Vagina (tissue), 2 donors: ENCODE measurements around the gene LPP. TPM values are rescaled to one million over a fixed set of nuclear protein-coding genes. Genes with fewer than 3 reads are reported as not detected.

Source experiments
- DNase-seq, 2 donors: peaks; one replicate each; pipeline ENCODE4 v3.0.0-alpha.2; 2017; ENCODE audit errors: extremely low spot score in 2 of 2
- H3K27ac ChIP-seq: fragments of 200-600 bp; sonication (generic); one replicate; pipeline ENCODE4 v1.5.1; 2019
- H3K27me3 ChIP-seq: fragments of 200-600 bp; sonication (generic); one replicate; pipeline ENCODE4 v1.5.1; 2019
- H3K36me3 ChIP-seq, 2 donors: fragments of 200-600 bp; sonication (generic); one replicate each; pipeline ENCODE4 v1.5.1; 2017 to 2019
- H3K4me1 ChIP-seq: fragments of 200-600 bp; sonication (generic); one replicate; pipeline ENCODE4 v1.5.1; 2019
- H3K4me3 ChIP-seq, 2 donors: fragments of 200-600 bp; sonication (generic); 1 replicate in 1 of 2; 2 replicates in 1 of 2; pipeline ENCODE4 v1.5.1; 2016 to 2019
- H3K9me3 ChIP-seq: fragments of 200-600 bp; sonication (generic); one replicate; pipeline ENCODE4 v1.5.1; 2019
- CTCF ChIP-seq, 3 experiments: fragments of 450-650 bp in 2 of 3; fragments of 200-600 bp in 1 of 3; sonication (generic) in 1 of 3; IDR thresholded peaks; one replicate each; pipeline ENCODE4 v1.5.1; 2017 to 2019; ENCODE audit warnings: antibody characterized with exemption in 3 of 3, mild to moderate bottlenecking in 2 of 3, moderate library complexity in 2 of 3
- POLR2A ChIP-seq, 2 donors: fragments of 450-650 bp; IDR thresholded peaks; one replicate each; pipeline ENCODE4 v1.6.1; 2017; ENCODE audit warnings: antibody characterized with exemption in 2 of 2, mild to moderate bottlenecking in 2 of 2, moderate library complexity in 2 of 2
- POLR2AphosphoS5 ChIP-seq, 2 donors: sonication (generic); formaldehyde crosslinking; IDR thresholded peaks; one replicate each; pipeline ENCODE4 v1.9.0; 2017; ENCODE audit warnings: antibody characterized with exemption in 2 of 2, mild to moderate bottlenecking in 2 of 2, low read depth in 1 of 2; ENCODE audit not compliant: insufficient read depth in 1 of 2
- intact Hi-C: fragments of 100-400 bp; cut with DNase I; formaldehyde crosslinking; loops from one replicate; pipeline ENCODE4 v1.15.1; 2023
- total RNA-seq: library from RNA; depleted of rRNA; stranded (reverse); fragments of >200 nt; gene quantifications from one replicate; pipeline ENCODE4 v1.2.3, GENCODE V29; 2016

The LPP gene
- total RNA-seq, 1 donor from 2014 or later = 248 TPM

GRCh38 chr3:188822411-188822810 is 668.5 kb downstream of the LPP start:
- TF ChIP-seq CTCF (IDR thresholded peaks at IDR 0.05) = no peak
- DNase-seq = no peak
- Histone ChIP-seq H3K27me3 (no peaks in the 10 kb centered on the region), H3K9me3 (no peaks in the 10 kb centered on the region), H3K36me3 (no peaks in the 10 kb centered on the region), H3K4me1 (peaks cover 31% of the 10 kb centered on the region), H3K27ac (no peak overlapping the region), H3K4me3 (no peak overlapping the region)
- intact Hi-C loops = loop anchor here (5.0 kb wide), 1 partner anchor 45 kb away; no protein-coding TSS in a partner anchor

- no peak overlapping the region for H3K27ac ChIP-seq
- no peak for DNase-seq
- TF ChIP-seq CTCF (IDR thresholded peaks at IDR 0.05) = no peak
- TF ChIP-seq POLR2AphosphoS5 (IDR thresholded peaks at IDR 0.05; ENCODE audit: insufficient read depth in 1 of 2, low read depth in 1 of 2) = no peak
- no peak for TF ChIP-seq POLR2A (IDR thresholded peaks at IDR 0.05)
- no peaks in the 10 kb centered on the region for H3K36me3 ChIP-seq
- no peaks in the 10 kb centered on the region for H3K9me3 ChIP-seq
- no peaks in the 10 kb centered on the region for H3K27me3 ChIP-seq
- H3K4me1 ChIP-seq = peaks cover 19% of the 10 kb centered on the region
- intact Hi-C loops = loop anchor here (5.0 kb wide), 1 partner anchor 47 kb away; no protein-coding TSS in a partner anchor
- no peak overlapping the region for H3K4me3 ChIP-seq
These were observed 670.6 kb downstream of the LPP start for GRCh38 chr3:188824566-188824965.

- DNase-seq = no peak
- Histone ChIP-seq H3K27ac (no peak overlapping the region), H3K27me3 (no peaks in the 10 kb centered on the region), H3K36me3 (no peaks in the 10 kb centered on the region), H3K9me3 (no peaks in the 10 kb centered on the region), H3K4me3 (no peak overlapping the region), H3K4me1 (peaks cover 16% of the 10 kb centered on the region)
- no peak for TF ChIP-seq POLR2A (IDR thresholded peaks at IDR 0.05)
- TF ChIP-seq POLR2AphosphoS5 (IDR thresholded peaks at IDR 0.05; ENCODE audit: insufficient read depth in 1 of 2, low read depth in 1 of 2) = no peak
- no peak for TF ChIP-seq CTCF (IDR thresholded peaks at IDR 0.05)
- intact Hi-C loops = no loop called here
These were observed 671.9 kb downstream of the LPP start for GRCh38 chr3:188825901-188826300.

GRCh38 chr3:188826574-188826973 is 672.6 kb downstream of the LPP start:
- intact Hi-C loops = no loop called here
- H3K36me3 ChIP-seq = no peaks in the 10 kb centered on the region
- H3K4me3 ChIP-seq = no peak overlapping the region
- TF ChIP-seq POLR2AphosphoS5 (IDR thresholded peaks at IDR 0.05; ENCODE audit: insufficient read depth in 1 of 2, low read depth in 1 of 2) = no peak
- TF ChIP-seq POLR2A (IDR thresholded peaks at IDR 0.05) = no peak
- no peak for TF ChIP-seq CTCF (IDR thresholded peaks at IDR 0.05)
- H3K27ac ChIP-seq = no peak overlapping the region
- H3K27me3 ChIP-seq = no peaks in the 10 kb centered on the region
- H3K4me1 ChIP-seq = peaks cover 16% of the 10 kb centered on the region
- DNase-seq = no peak
- H3K9me3 ChIP-seq = no peaks in the 10 kb centered on the region

- intact Hi-C loops = no loop called here
- Histone ChIP-seq H3K9me3 (no peaks in the 10 kb centered on the region), H3K27me3 (no peaks in the 10 kb centered on the region), H3K4me1 (peaks cover 16% of the 10 kb centered on the region), H3K27ac (no peak overlapping the region), H3K4me3 (no peak overlapping the region), H3K36me3 (no peaks in the 10 kb centered on the region)
- DNase-seq = no peak
- TF ChIP-seq CTCF (IDR thresholded peaks at IDR 0.05) (no peak), POLR2A (IDR thresholded peaks at IDR 0.05) (no peak), POLR2AphosphoS5 (IDR thresholded peaks at IDR 0.05; ENCODE audit: insufficient read depth in 1 of 2, low read depth in 1 of 2) (no peak)
These were observed 673.1 kb downstream of the LPP start for GRCh38 chr3:188827103-188827502.
